DND-41 (cell line): ENCODE results near the gene ANXA2.

Source experiments
- ATAC-seq: fragments of 200-7000 bp; cut with Tn5 transposase; 3 replicates; pipeline ENCODE4 v1.9.1; 2021; ENCODE audit warnings: low read depth; ENCODE audit not compliant: insufficient read depth
- DNase-seq: peaks from one replicate; pipeline ENCODE4 v3.0.0-alpha.2; 2020
- H2AFZ ChIP-seq: 2 replicates; pipeline ENCODE4 v1.6.0; 2012; ENCODE audit warnings: low read depth, low read length
- H3K27ac ChIP-seq: 2 replicates; pipeline ENCODE4 v1.5.1; 2012; ENCODE audit warnings: low read length, inconsistent platforms
- H3K27me3 ChIP-seq: fragments of 200-600 bp; sonication (generic); 2 replicates; pipeline ENCODE4 v1.6.0; 2012; ENCODE audit warnings: low read length, mild to moderate bottlenecking, inconsistent platforms; ENCODE audit not compliant: insufficient read depth, poor library complexity
- H3K36me3 ChIP-seq: 2 replicates; pipeline ENCODE4 v1.5.1; 2012; ENCODE audit warnings: low read length, inconsistent platforms; ENCODE audit not compliant: insufficient read depth
- H3K4me1 ChIP-seq: 2 replicates; pipeline ENCODE4 v1.5.1; 2012; ENCODE audit warnings: mild to moderate bottlenecking, low read length; ENCODE audit not compliant: insufficient read depth
- H3K4me2 ChIP-seq: 2 replicates; pipeline ENCODE4 v1.6.0; 2012; ENCODE audit warnings: mild to moderate bottlenecking, moderate library complexity, low read length, inconsistent platforms; ENCODE audit not compliant: insufficient read depth
- H3K4me3 ChIP-seq, 2 experiments: fragments of 200-600 bp in 1 of 2; shearing (Covaris generic) in 1 of 2; 2 replicates each; pipeline ENCODE4 v1.5.1; 2012 to 2016; ENCODE audit warnings: inconsistent platforms in 2 of 2, low read length in 2 of 2, mild to moderate bottlenecking in 2 of 2, low read depth in 1 of 2, moderate library complexity in 1 of 2
- H3K79me2 ChIP-seq: 2 replicates; pipeline ENCODE4 v1.6.0; 2012; ENCODE audit warnings: low read length, inconsistent platforms; ENCODE audit not compliant: insufficient read depth
- H3K9ac ChIP-seq: 2 replicates; pipeline ENCODE4 v1.6.0; 2012; ENCODE audit warnings: low read depth, mild to moderate bottlenecking, inconsistent platforms, low read length, moderate library complexity
- H3K9me3 ChIP-seq: 2 replicates; pipeline ENCODE4 v1.5.1; 2012; ENCODE audit warnings: low read length, moderate library complexity, mild to moderate bottlenecking, inconsistent platforms; ENCODE audit not compliant: insufficient read depth, severe bottlenecking
- H4K20me1 ChIP-seq: 2 replicates; pipeline ENCODE4 v1.6.0; 2012; ENCODE audit warnings: low read length; ENCODE audit not compliant: insufficient read depth
- EZH2 ChIP-seq: IDR thresholded peaks from 3 replicates; pipeline ENCODE4 v1.6.1; 2012; ENCODE audit warnings: borderline replicate concordance, low read depth, mild to moderate bottlenecking, moderate library complexity, low read length, inconsistent platforms; ENCODE audit not compliant: severe bottlenecking
- TF ChIP-seq, protein P1 (sequence below): IDR thresholded peaks from 2 replicates; pipeline ENCODE4 v1.5.1; 2012; ENCODE audit warnings: borderline replicate concordance, low read length, moderate library complexity, mild to moderate bottlenecking; ENCODE audit not compliant: poor library complexity, severe bottlenecking; ENCODE audit errors: extremely low read depth

ANXA2 gene

DNA sequence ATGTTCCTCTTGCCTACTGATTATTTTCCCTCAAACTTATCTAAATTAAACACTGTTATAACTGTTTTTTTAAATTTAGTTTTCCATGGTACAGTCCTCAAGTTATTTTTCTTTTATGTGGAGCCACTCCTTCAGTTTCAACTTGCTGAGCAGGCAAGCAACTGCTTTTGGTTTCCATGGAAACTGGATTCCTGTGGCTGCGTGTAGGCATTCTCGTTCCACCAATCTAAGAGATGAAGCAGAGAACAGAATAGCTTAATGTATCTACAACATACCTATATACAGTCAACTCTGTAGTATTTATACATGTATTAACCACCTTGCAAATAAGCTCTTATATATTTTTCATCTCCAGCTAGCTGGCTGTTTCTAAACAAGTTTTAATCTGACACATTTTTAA lies 25.8 kb upstream of the ANXA2 start:
- no peaks in the 10 kb centered on the region for H3K79me2 ChIP-seq
- no peak overlapping the region for H3K27ac ChIP-seq
- no peaks in the 10 kb centered on the region for H4K20me1 ChIP-seq
- no peak overlapping the region for H3K4me3 ChIP-seq
- no peak overlapping the region for H3K9ac ChIP-seq
- TF ChIP-seq EZH2: no peak
- TF ChIP-seq, protein P1, sequence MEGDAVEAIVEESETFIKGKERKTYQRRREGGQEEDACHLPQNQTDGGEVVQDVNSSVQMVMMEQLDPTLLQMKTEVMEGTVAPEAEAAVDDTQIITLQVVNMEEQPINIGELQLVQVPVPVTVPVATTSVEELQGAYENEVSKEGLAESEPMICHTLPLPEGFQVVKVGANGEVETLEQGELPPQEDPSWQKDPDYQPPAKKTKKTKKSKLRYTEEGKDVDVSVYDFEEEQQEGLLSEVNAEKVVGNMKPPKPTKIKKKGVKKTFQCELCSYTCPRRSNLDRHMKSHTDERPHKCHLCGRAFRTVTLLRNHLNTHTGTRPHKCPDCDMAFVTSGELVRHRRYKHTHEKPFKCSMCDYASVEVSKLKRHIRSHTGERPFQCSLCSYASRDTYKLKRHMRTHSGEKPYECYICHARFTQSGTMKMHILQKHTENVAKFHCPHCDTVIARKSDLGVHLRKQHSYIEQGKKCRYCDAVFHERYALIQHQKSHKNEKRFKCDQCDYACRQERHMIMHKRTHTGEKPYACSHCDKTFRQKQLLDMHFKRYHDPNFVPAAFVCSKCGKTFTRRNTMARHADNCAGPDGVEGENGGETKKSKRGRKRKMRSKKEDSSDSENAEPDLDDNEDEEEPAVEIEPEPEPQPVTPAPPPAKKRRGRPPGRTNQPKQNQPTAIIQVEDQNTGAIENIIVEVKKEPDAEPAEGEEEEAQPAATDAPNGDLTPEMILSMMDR: no peak
- H2AFZ ChIP-seq: no peak overlapping the region
- ATAC-seq: no peak
- H3K9me3 ChIP-seq: no peaks in the 10 kb centered on the region
- H3K27me3 ChIP-seq: no peaks in the 10 kb centered on the region
- no peak for DNase-seq
- no peaks in the 10 kb centered on the region for H3K4me1 ChIP-seq
- H3K36me3 ChIP-seq: peaks cover 38% of the 10 kb centered on the region; the same call in 1 of the 2 replicates
- no peak overlapping the region for H3K4me2 ChIP-seq

- H3K27ac ChIP-seq: no peak overlapping the region
- H3K9me3 ChIP-seq: no peaks in the 10 kb centered on the region
- H4K20me1 ChIP-seq: no peaks in the 10 kb centered on the region
- no peaks in the 10 kb centered on the region for H3K79me2 ChIP-seq
- no peak for TF ChIP-seq EZH2
- TF ChIP-seq, protein P1: no peak
- no peak overlapping the region for H3K4me3 ChIP-seq
- peaks cover 27% of the 10 kb centered on the region; the same call in 1 of the 2 replicates for H3K36me3 ChIP-seq
- no peaks in the 10 kb centered on the region for H3K4me1 ChIP-seq
- no peak overlapping the region for H3K4me2 ChIP-seq
- no peak overlapping the region for H3K9ac ChIP-seq
- no peaks in the 10 kb centered on the region for H3K27me3 ChIP-seq
- no peak overlapping the region for H2AFZ ChIP-seq
- no peak for DNase-seq
- no peak for ATAC-seq
Observed at GRCh38 chr15:60421544-60421943, 23.8 kb upstream of the ANXA2 start.

- H3K4me3 ChIP-seq: no peak overlapping the region
- no peaks in the 10 kb centered on the region for H3K9me3 ChIP-seq
- ATAC-seq (no peak), DNase-seq (no peak)
- H3K9ac ChIP-seq: no peak overlapping the region
- H3K79me2 ChIP-seq: no peaks in the 10 kb centered on the region
- no peaks in the 10 kb centered on the region for H4K20me1 ChIP-seq
- no peak for TF ChIP-seq EZH2
- TF ChIP-seq, protein P1: no peak
- H3K4me1 ChIP-seq: no peaks in the 10 kb centered on the region
- H3K27me3 ChIP-seq: no peaks in the 10 kb centered on the region
- H3K36me3 ChIP-seq: peaks cover 15% of the 10 kb centered on the region; the same call in 1 of the 2 replicates
- H2AFZ ChIP-seq: no peak overlapping the region
- H3K4me2 ChIP-seq: no peak overlapping the region
- no peak overlapping the region for H3K27ac ChIP-seq
Observed at GRCh38 chr15:60420203-60420716, 22.5 kb upstream of the ANXA2 start.

DNA sequence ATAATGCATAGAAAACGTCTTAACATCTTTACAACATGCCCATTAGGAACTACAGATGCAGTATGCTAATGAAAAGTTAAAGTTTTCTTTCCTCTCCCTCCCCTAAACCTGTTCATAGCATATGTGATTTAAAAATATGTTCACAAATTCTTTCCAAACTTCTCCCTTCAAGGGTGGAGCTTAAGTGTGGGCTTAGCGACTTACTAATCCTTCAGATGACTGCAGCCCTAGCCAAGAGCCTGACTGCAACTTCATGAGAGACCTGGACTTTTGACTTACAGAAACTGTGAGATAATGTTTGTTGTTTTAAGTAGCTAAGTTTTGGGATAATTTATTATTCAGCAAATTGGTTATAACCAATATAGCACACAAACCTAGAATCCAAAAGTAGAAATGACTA lies 22.0 kb upstream of the ANXA2 start:
- Histone ChIP-seq H3K27me3 (no peaks in the 10 kb centered on the region), H4K20me1 (no peaks in the 10 kb centered on the region), H3K27ac (no peak overlapping the region), H3K4me2 (no peak overlapping the region), H3K9me3 (no peaks in the 10 kb centered on the region), H3K4me3 (no peak overlapping the region), H3K79me2 (no peaks in the 10 kb centered on the region), H3K4me1 (no peaks in the 10 kb centered on the region), H3K36me3 (peaks cover 15% of the 10 kb centered on the region; the same call in 1 of the 2 replicates), H2AFZ (no peak overlapping the region), H3K9ac (no peak overlapping the region)
- no peak for ATAC-seq
- TF ChIP-seq EZH2: no peak
- TF ChIP-seq, protein P1: no peak
- DNase-seq: no peak
